IPS-15b (cell line): Measurements from ENCODE around the gene SRP14.

Source experiments
- H3K27me3 ChIP-seq: one replicate; pipeline ENCODE4 v1.6.1; 2013; ENCODE audit warnings: low read length; ENCODE audit not compliant: control insufficient read depth, insufficient read depth
- H3K36me3 ChIP-seq: one replicate; pipeline ENCODE4 v1.6.1; 2013; ENCODE audit warnings: low read length; ENCODE audit not compliant: control insufficient read depth, insufficient read depth
- H3K4me1 ChIP-seq: one replicate; pipeline ENCODE4 v1.6.1; 2013; ENCODE audit warnings: mild to moderate bottlenecking, low read length; ENCODE audit not compliant: control insufficient read depth, insufficient read depth
- H3K4me3 ChIP-seq: one replicate; pipeline ENCODE4 v1.5.1; 2013; ENCODE audit warnings: low read depth, low read length
- H3K9ac ChIP-seq: one replicate; pipeline ENCODE4 v1.6.1; 2013; ENCODE audit warnings: low read depth, mild to moderate bottlenecking, low read length
- H3K9me3 ChIP-seq: one replicate; pipeline ENCODE4 v1.6.1; 2013; ENCODE audit warnings: mild to moderate bottlenecking, low read length; ENCODE audit not compliant: control insufficient read depth, insufficient read depth

SRP14 gene

GRCh38 chr15:40038638-40039543 is at the start of gene SRP14:
Gene SRP14 (minus strand): TSS chr15:40039181. CDS start chr15:40039116, 65 bp downstream.
- H3K9me3 ChIP-seq: no peaks in the 10 kb centered on the region
- H3K9ac ChIP-seq: peak within 1 kb of the TSS; percentile 94
- no peaks in the 10 kb centered on the region for H3K4me1 ChIP-seq
- H3K27me3 ChIP-seq: no peaks in the 10 kb centered on the region
- peak within 1 kb of the TSS; percentile 68 for H3K4me3 ChIP-seq
- peaks cover 22% of the 10 kb centered on the region for H3K36me3 ChIP-seq

- H3K4me3 ChIP-seq: peak overlapping the region; percentile 26
- H3K9ac ChIP-seq: peak overlapping the region; percentile 54
- peaks cover 48% of the 10 kb centered on the region for H3K4me1 ChIP-seq
These were observed 49.3 kb upstream of the SRP14 start for GRCh38 chr15:40087991-40088928.

GRCh38 chr15:40087068-40087810 is 48.3 kb upstream of the SRP14 start:
- Histone ChIP-seq H3K4me3 (no peak overlapping the region), H3K9ac (no peak overlapping the region), H3K27me3 (peaks cover 14% of the 10 kb centered on the region), H3K4me1 (peaks cover 40% of the 10 kb centered on the region), H3K9me3 (no peaks in the 10 kb centered on the region), H3K36me3 (no peaks in the 10 kb centered on the region)

More at GRCh38 chr15:40087991-40088928, 49.3 kb upstream of the SRP14 start:
- Histone ChIP-seq H3K9me3 (no peaks in the 10 kb centered on the region), H3K27me3 (peaks cover 5% of the 10 kb centered on the region), H3K36me3 (no peaks in the 10 kb centered on the region)

- H3K27me3 ChIP-seq: peaks cover 29% of the 10 kb centered on the region
- H3K9ac ChIP-seq: no peak overlapping the region
- peaks cover 46% of the 10 kb centered on the region for H3K4me1 ChIP-seq
- no peak overlapping the region for H3K4me3 ChIP-seq
- no peaks in the 10 kb centered on the region for H3K36me3 ChIP-seq
- H3K9me3 ChIP-seq: no peaks in the 10 kb centered on the region
These were observed 46.3 kb upstream of the SRP14 start for GRCh38 chr15:40085266-40085665.

- Histone ChIP-seq H3K4me1 (peaks cover 41% of the 10 kb centered on the region), H3K4me3 (no peak overlapping the region), H3K36me3 (no peaks in the 10 kb centered on the region), H3K9ac (no peak overlapping the region), H3K27me3 (peaks cover 31% of the 10 kb centered on the region), H3K9me3 (no peaks in the 10 kb centered on the region)
These were observed 45.7 kb upstream of the SRP14 start for GRCh38 chr15:40084650-40085049.

GRCh38 chr15:40082195-40082883 is 43.4 kb upstream of the SRP14 start:
- H3K4me1 ChIP-seq: peaks cover 20% of the 10 kb centered on the region
- no peak overlapping the region for H3K4me3 ChIP-seq
- H3K9ac ChIP-seq: no peak overlapping the region

GRCh38 chr15:40081691-40082194 is 42.8 kb upstream of the SRP14 start:
- H3K4me1 ChIP-seq: peaks cover 18% of the 10 kb centered on the region
- no peaks in the 10 kb centered on the region for H3K9me3 ChIP-seq
- no peak overlapping the region for H3K9ac ChIP-seq
- H3K36me3 ChIP-seq: no peaks in the 10 kb centered on the region
- peak overlapping the region; percentile 16 for H3K4me3 ChIP-seq
- peaks cover 31% of the 10 kb centered on the region for H3K27me3 ChIP-seq

More at GRCh38 chr15:40082195-40082883, 43.4 kb upstream of the SRP14 start:
- Histone ChIP-seq H3K9me3 (no peaks in the 10 kb centered on the region), H3K27me3 (peaks cover 31% of the 10 kb centered on the region), H3K36me3 (no peaks in the 10 kb centered on the region)

- Histone ChIP-seq H3K9ac (no peak overlapping the region), H3K27me3 (peaks cover 31% of the 10 kb centered on the region), H3K4me1 (peaks cover 18% of the 10 kb centered on the region), H3K36me3 (no peaks in the 10 kb centered on the region), H3K4me3 (no peak overlapping the region), H3K9me3 (no peaks in the 10 kb centered on the region)
These were observed 41.9 kb upstream of the SRP14 start for GRCh38 chr15:40080847-40081246.

GRCh38 chr15:40080104-40080503 is 41.1 kb upstream of the SRP14 start:
- Histone ChIP-seq H3K9ac (no peak overlapping the region), H3K27me3 (peaks cover 31% of the 10 kb centered on the region), H3K36me3 (no peaks in the 10 kb centered on the region), H3K4me1 (peaks cover 18% of the 10 kb centered on the region), H3K9me3 (no peaks in the 10 kb centered on the region), H3K4me3 (no peak overlapping the region)

GRCh38 chr15:40079456-40079855 is 40.5 kb upstream of the SRP14 start:
- H3K36me3 ChIP-seq: no peaks in the 10 kb centered on the region
- peaks cover 15% of the 10 kb centered on the region for H3K4me1 ChIP-seq
- no peak overlapping the region for H3K4me3 ChIP-seq
- no peaks in the 10 kb centered on the region for H3K9me3 ChIP-seq
- H3K9ac ChIP-seq: no peak overlapping the region
- H3K27me3 ChIP-seq: peaks cover 31% of the 10 kb centered on the region
